AG20443 (cell line): Measurements from ENCODE around the gene FOXE1.

Source experiments
- DNase-seq: peaks from one replicate; pipeline ENCODE4 v3.0.0; 2012; ENCODE audit warnings: low spot score, mixed read lengths

The FOXE1 gene

GRCh38 chr9:97848480-97849237, 4.4 kb upstream of the FOXE1 start:
- DNase-seq, result no peak

DNA sequence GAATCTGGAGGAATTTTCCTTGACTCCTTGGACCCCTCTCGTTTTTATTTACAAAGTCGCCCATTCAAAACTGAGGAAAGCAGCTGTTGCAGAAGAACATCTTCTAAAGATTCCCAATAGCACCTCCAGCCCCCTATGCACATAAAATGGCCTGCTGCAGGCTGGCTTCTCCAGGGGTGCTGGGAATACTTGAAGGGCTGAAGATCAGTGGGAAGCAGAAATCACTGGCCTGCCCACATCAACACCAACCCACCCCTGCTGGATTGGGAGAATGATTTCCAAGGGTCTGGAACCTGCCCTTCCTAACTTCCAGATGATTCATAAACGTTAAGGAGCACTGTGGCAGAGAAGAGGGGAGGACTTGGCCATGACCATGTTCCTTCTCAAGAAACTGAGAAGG, 3.0 kb upstream of the FOXE1 start:
- DNase-seq, result no peak

GRCh38 chr9:97850746-97851445, 2.1 kb upstream of the FOXE1 start:
- no peak for DNase-seq

GRCh38 chr9:97851446-97851883, 1.6 kb upstream of the FOXE1 start:
- no peak for DNase-seq

DNA sequence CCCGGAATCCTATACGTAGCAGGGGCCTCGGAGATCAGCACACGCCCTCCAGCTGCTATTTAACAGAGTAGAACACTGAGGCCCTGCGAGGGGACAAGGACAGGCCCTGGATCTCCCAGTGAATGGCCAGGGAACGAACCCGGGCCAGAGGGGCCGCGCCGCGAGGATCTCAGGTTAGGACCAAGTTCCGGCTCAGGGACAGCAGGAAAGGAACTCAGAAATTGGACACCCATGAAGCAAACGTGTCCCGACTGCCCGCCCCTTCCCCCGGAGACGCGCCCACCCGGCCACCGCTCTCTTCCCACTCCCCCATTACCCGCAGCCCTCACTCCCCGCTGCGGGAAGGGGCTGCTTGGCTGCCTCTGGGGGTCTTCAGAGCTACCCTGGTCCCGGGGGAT, 1.0 kb upstream of the FOXE1 start:
- no peak for DNase-seq

DNA sequence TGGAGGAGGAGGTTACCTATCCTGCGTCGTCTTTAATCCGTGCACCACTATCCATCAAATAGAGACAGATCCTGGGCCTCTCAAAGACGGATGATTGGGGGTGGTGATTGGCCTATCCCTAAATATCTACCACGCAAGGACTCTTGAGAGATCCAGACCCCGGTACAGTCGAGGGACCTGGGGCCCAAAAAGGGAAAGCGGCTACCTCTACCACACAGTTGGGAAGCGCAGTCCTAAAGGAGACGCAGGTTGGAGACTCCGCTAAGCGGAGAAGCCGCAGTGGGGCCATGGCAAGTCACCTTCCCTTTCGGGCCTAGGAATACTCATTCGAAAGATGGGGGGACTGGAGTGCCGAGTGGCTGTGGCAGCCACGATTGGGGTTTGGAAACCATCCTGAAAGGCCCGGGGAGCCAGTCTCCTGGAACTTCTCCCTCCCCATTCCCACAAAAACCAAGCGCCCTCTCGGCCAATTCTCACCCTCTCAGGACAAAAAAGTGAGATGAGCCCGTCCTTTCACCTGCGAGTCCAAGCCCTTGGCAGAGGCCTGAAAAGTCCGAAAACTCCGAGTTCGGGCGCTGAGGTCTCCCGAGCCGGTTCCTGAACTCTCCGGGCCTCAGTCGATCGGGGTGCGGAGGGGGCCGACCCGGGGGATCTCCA, 499 bp upstream of the FOXE1 start:
- DNase-seq, result no peak

DNA sequence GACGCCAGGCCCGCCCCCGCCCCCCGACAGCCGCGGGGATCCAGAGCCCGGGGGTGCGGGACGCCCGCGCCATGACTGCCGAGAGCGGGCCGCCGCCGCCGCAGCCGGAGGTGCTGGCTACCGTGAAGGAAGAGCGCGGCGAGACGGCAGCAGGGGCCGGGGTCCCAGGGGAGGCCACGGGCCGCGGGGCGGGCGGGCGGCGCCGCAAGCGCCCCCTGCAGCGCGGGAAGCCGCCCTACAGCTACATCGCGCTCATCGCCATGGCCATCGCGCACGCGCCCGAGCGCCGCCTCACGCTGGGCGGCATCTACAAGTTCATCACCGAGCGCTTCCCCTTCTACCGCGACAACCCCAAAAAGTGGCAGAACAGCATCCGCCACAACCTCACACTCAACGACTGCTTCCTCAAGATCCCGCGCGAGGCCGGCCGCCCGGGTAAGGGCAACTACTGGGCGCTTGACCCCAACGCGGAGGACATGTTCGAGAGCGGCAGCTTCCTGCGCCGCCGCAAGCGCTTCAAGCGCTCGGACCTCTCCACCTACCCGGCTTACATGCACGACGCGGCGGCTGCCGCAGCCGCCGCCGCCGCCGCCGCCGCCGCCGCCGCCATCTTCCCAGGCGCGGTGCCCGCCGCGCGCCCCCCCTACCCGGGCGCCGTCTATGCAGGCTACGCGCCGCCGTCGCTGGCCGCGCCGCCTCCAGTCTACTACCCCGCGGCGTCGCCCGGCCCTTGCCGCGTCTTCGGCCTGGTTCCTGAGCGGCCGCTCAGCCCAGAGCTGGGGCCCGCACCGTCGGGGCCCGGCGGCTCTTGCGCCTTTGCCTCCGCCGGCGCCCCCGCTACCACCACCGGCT, 1.0 kb downstream of the FOXE1 start:
- DNase-seq, result peak; percentile 68

- DNase-seq, result no peak
Measured at GRCh38 chr9:97854696-97855485, 1.9 kb downstream of the FOXE1 start.

- DNase-seq, result no peak
Measured at GRCh38 chr9:97855486-97855875, 2.5 kb downstream of the FOXE1 start.

DNA sequence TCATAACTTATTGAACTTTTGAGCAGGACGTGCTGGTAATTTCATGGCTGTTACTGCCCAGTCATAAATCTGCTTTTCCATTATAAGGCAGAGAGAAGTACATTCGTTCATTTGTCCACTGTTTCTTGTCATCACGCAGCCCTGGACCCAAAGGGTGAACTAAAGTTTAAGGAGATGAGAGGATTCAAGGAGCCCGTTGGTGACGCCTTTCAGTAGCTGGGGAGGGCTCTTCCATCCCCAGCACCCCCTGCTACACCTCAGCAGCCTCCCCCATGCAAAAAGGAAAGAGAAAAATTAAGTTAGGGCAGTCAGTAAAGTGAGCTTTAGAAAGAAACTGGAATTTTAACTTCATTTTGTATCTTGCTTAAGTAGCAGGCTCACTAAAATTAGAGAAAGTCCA, 2.9 kb downstream of the FOXE1 start:
- no peak for DNase-seq

DNA sequence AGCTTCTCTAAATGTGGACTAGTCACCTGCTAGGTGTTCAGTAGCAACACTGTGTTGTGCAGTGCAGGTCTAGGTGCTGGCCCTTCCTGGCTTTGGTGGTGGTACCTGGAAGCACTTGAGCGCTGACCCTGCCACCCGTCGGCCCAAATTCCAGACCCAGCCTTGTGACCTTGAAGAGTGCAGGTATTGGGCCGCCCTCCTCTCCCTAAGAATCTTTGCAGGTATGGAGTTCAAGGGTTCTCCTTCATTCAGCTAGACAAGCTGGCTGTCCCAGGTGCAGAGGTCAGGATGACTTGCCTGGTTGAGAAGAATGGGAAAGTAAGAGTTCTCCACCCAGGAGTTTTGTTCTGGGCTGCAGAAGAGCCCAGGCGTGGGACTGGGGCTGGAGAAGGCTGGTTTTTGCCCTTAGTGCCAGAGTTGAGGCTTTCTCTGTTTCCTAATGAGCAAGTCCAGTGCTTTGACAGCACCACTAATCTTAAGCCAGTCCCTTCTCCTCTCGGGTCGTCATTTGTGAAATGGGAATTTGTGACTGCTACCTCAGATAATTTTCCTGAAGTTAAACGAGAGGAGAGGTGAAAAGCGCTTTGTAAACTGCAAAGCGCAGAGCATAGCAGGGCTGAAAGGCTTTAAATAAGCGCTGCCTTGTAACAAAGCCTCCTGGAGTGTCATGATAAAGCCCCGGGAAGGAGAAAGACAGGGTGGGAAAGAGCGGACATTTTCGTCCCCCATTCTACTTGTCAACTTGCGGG, 4.0 kb downstream of the FOXE1 start:
- DNase-seq, result no peak

DNA sequence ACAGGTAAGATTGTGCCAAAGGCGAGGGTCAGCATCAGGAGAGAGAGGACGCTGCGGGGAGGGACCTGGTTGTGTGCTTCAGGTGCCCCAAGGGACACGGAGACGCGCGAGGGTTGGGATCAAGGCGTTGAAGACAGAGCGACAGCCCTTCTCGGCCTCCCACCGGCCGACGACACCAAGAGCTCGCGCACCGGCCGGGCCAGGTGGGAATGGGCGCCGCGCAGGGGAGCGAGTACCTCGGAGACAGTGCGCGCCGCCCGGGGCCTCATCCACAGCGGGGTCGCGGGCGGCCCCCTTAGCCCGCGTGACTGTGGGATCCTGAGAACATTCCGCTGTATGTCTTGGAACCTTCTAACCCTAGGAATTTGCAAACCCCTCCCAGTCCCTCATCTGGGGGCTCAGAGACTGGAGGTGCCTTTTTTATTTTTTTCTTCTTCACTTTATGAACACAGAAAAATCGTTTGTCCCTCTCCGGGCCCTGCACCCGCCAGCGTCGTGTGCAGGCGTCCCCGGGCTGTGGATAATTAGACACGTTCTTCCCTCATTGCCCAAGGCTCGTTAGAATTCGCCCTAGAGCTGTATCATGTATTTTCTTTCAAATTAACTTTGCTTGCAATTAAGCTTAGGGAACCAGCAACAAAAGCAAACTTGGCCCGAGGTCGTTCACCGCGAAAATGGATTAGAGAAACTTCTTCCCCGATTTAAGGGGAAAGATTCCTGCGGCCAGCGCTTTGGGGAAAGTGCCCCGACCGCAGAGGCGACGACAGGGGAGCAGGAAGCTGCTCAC, 4.8 kb downstream of the FOXE1 start:
- no peak for DNase-seq

- DNase-seq, result no peak
Measured at GRCh38 chr9:97858393-97858713, 5.3 kb downstream of the FOXE1 start.

- no peak for DNase-seq
Measured at GRCh38 chr9:97858826-97859225, 5.8 kb downstream of the FOXE1 start.

DNA sequence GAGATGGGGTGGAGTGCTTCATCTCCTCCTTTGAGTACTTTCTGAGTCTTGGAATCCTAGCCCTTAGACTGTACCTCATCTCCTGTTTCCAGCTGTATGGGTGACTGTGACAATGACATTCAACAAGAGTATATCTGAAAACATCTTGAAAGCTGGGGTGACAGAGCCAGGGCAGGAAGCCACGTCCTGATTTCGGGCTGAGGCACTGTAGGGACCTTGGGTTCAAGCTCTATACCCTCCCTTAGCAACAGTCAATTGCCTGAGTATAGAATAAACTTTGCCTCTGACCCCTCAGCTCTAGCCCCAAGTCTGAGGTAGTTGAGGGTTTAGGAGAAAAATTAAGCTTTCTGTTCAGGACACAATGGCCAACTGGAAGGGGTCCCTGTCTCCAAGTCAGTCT, 6.3 kb downstream of the FOXE1 start:
- DNase-seq, result no peak

DNA sequence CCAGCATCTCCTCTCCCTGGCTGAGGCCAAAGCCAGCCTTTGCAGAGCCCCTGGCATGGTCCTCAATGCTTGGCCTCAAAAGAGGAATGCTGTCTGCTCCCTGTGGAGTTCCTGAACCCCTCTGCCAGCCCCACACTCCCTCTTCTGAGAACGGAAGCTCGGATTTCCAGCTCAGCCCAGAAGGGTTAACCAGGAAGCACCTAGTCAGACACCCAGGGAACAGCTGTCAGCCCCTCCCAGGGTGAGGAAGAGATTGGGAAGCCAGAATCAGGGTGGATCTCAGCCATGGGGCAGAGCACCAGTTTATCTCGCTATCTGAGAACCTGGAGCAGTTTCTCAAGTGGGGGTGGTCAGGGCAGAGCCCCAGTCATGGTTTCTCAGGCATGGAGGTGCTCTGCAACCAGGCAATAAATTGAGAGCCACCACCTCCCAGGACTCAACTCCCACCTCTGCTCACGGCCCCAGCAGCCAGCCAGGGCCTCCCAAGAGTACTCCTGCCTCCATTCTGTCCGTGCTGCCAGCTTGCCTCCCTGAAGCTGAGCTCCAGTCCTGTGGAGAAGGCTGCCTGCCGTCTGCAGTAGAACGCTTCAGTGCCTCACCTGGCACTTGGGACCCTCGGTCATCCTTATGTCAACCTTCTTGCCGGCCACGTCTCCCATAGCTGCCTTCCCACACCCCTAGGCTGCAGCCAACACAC, 7.6 kb downstream of the FOXE1 start:
- no peak for DNase-seq

- DNase-seq, result no peak
Measured at GRCh38 chr9:97861148-97861475, 8.1 kb downstream of the FOXE1 start.

- DNase-seq, result no peak
Measured at GRCh38 chr9:97863314-97863713, 10.3 kb downstream of the FOXE1 start.

DNA sequence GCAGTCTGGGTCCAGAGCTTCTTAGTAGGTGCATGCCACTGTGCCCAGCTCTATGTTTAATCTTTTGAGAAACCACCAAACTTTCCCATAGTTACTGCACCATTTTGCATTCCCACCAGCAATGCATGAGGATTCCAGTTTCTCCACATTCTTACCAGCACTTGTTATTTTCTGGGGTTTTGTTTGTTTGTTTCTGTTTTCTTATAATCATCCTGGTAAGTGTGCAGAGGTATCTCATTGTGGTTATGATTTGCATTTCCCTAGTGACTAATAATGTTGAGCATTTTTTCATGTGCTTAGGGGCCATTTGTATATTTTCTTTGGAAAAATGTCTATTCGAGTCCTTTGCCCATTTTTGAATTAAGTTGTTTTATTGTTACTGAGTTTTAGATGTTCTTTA, 11.4 kb downstream of the FOXE1 start:
- no peak for DNase-seq

GRCh38 chr9:97866300-97866699, 13.3 kb downstream of the FOXE1 start:
- DNase-seq, result no peak
